ENCODE results near the gene TANGO2.

The TANGO2 gene, protein sequence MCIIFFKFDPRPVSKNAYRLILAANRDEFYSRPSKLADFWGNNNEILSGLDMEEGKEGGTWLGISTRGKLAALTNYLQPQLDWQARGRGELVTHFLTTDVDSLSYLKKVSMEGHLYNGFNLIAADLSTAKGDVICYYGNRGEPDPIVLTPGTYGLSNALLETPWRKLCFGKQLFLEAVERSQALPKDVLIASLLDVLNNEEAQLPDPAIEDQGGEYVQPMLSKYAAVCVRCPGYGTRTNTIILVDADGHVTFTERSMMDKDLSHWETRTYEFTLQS

DNA sequence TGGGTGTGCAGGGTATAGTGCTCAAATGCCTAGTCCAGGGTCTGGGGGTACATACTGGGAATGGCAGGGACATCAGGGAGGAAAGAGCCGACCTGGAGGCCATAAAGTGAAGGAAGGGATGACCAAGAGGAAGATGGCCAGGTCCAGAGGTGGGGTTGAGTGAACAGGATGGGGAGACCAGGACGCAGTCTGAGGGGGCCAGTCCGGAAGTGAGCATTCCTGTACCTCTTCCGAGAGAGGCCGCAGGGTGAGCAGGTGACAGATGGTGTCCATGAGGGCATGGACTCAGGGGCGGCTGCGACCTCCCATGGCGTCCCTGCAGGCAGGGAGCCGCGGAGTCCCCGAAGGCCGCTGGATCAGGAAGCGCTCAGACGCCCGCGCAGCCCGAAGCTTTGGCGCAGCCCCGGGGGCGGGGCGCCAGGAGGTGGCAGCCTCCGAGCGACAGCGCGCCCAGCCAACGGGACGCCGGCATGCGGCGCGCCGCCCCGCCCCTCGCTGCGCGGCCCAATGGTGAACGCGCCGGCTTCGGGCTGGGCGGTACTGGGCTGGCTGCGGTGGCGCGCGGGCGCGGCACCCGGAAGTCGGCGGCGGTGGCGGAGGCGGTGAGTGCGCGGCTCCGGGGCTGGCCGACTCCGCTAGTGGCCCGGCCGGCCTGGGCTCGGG is at the start of gene TANGO2:
TANGO2 (plus strand) TSS at position 578 of the 663 bp plus-strand sequence. CDS start 15,689 bp downstream, outside the sequence.
- DNase-seq = peak; percentile 80 to 92 (median 82)

DNA sequence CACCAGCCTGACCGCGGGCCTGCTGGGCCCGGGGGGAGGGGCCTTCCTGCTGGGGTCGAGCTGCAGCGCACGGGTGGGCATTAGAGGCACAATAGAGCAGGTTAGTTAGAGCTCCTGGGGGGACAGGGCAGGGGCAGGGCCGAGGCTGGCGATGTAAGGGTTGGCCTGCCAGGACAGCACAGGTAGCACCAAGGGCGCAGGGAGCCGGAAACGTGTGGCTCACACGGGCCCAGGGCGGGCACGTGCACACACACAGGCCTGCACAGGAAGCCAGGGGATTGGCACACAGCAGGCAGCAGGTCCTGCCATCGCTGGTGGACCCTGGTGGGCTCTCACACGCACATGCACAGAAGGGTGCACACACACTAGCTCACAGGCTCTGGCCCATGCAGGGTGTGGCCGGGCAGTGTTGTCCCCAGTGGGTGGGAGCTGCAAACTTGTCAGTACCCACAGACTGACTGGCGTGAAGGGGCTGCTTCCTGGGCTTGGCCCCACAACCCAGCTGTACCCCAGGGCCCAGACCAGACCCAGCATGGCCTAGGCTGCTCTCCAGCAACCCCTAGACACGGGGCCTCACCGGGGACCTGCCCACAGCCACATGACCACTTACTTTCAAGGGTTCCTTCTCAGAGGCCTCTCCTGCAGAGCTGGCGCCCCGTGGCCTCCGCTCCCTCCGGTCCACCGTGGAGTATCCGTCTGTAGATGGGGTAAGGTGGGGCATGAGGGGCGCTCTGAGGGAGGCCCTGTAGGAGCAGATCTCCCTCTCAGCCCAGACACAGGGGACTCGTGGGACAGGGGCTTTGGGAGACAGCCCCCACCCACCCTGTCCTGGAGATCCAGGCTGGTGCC is 49.4 kb upstream of the TANGO2 start:
- peak in 1 of 4 experiments; percentile 8 for DNase-seq

DNA sequence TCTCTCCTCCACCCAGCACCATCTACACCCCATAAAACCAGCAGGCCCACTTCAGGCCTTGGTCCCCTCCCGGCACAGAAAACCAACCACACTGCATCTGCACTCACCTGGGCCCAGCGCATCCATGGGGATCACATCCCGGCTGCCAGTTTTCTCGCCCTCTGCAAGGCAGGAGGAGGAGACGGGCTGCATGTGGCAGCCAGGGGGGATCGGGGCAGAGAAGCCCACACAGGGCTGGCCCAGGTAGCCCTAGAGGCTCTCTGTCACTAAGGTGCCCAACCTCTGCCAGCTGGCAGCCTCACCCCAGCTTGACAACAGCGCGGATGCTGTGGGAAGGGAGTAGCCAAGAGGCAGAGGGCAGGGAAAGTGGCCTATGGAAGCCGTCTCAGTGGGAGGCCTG is 48.7 kb upstream of the TANGO2 start:
- no peak for DNase-seq

- DNase-seq = no peak
These were observed 48.0 kb upstream of the TANGO2 start for GRCh38 chr22:19972652-19973550.

- no peak for DNase-seq
These were observed 47.2 kb upstream of the TANGO2 start for GRCh38 chr22:19973551-19974267.

GRCh38 chr22:19974268-19974861 is 46.5 kb upstream of the TANGO2 start:
- no peak for DNase-seq

- DNase-seq = no peak
These were observed 45.8 kb upstream of the TANGO2 start for GRCh38 chr22:19974935-19975706.

- no peak for DNase-seq
These were observed 45.2 kb upstream of the TANGO2 start for GRCh38 chr22:19975707-19976035.

DNA sequence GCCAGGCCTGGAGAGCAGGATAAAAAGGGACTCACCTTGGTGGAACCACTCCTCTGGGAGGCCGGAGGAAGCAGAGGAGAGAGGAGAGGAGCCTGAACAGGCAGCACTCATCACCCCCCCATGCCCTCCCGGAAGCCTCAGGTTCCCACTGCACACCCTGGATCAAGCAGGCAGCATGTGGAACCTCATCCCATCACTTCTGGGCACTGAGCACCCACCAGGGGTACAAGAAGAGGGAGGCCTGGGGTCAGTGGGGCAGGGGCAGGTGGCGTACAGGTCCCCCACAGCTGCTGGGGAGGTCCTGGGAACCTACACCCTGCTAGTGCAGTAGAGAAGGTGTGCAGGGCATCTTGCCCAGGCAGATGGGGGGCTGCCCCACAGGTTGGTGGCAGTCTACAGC is 44.2 kb upstream of the TANGO2 start:
- no peak for DNase-seq

DNA sequence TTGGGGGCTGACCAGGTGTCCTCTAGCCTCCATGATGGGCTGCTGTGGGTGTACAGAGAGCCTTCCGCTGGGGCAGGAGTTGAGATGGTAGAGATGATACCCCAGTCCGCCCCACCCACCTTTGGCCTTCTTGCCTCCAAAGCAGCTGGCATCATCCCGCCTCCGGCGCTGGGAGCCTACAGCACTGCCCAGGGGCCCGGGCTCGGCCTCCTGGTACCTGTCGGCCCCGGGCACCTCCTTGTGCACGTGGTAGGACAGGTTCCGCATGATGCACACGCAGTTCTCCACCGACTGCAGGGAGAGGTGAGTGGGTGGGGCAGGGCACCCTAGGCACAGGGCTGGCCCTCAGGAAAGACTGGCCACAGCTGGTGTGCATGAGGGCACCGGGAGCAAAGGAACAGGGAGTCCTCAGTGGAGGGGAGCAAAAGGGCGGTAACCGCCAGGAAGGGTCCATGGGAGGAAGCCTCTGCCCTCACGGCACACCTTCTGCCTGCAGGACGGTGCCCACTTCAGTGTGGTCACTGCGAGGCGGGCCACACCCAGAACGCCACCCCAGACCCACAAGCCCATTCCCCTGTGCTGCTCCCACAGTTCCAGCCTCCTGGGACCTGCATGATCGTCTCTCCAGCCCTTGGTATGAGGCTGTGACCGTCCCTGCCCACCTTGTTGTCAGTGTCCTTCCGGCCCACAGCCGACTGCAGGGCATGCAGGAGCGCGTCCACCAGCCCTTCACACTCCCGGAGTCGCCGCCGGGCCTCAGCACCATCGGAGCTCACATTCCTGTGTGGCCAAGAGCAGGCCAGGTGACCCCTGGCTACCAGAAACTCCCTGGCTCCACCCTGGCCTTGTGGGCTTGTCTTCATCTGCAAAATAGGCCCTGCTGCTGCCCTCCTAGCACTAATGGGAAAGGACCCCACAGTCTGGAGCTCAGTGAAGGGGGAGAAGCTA is 43.3 kb upstream of the TANGO2 start:
- no peak for DNase-seq

DNA sequence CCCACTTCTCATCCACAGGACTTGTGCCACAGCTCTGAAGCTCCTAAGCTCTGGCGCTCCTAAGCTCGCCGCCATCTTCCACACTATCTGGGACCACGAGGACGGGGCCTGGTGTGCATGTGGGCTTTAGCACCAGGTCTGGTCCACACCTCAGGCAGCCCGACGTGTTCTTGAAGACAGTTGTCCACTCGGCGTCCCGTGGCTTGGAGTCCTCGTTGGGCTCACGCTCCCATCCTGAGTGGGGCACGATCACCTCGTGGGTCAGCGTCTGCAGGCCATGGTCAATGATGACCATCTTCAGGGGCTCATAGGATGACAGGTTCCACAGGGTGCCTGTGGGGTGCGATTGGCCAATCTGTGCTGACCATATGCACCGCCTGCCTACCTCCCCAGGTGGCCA is 42.2 kb upstream of the TANGO2 start:
- no peak for DNase-seq

DNA sequence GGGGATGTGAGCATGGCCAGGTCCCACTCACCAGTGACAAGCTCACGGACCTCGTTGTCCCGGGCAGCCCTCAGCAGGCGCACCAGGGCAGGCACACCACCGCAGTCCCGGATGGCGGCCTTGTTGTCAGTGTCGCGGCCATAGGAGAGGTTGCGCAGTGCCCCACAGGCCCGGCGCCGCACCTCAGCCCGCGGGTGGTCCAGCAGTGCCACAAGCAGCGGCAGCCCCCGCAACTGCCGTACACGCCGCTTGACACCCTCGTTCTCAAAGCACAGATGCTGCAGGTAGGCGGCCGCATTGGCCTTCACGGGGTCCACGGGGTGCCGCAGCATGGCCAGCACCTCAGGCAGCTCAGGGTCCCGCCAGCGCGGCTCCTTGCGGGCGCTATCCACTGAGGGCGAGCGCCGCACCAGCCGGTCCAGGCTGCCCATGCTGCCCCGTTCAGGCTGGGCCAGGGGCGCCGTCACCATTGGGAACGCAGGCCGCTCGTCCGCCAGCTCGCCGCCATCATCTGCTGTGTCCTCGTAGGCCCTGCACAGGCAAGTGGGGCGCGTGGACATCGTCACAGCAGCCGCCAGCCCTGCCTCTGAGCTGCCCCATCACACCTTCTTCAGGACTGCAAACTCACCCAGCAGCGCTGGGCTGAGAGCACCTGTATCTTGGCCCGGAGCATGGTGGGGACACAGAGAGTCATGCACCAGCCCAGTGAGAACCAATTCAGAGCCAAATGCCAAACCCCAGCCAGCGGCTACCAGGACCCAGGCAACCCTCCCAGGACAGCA is 41.0 kb upstream of the TANGO2 start:
- DNase-seq = no peak

DNA sequence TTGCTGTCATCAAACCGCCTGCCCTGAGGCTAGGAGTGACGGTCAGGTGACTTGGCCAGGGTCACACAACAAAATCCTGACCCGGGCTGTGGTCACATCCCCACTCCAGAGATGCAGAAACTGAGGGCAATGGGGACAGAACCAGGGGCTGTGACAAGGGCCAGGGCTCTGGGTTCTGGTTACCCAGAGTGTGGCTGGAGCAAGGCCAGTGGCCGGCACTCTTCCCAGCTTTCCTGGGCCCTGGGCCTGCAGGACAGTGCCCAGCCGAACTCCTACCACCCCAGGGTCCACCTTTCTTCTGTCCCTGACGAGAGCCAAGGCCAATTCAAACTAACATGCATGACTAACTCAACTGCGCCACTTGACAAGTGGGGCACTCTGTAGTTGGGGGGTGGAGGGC is 40.1 kb upstream of the TANGO2 start:
- no peak for DNase-seq

- no peak for DNase-seq
These were observed 39.5 kb upstream of the TANGO2 start for GRCh38 chr22:19981171-19981960.

GRCh38 chr22:19981961-19982920 is 38.7 kb upstream of the TANGO2 start:
- DNase-seq = no peak

GRCh38 chr22:19982991-19983578 is 37.8 kb upstream of the TANGO2 start:
- no peak for DNase-seq

All from activated naive CD4-positive, alpha-beta T cell (primary cell).